ENCODE measurements around the gene ABCA2.
"Not testable (repeated sequence)": the region's sequence is repeated elsewhere in the genome, so short reads cannot be mapped to it uniquely, and the experiment has no call there.

Gene ABCA2

GRCh38 chr9:137012694-137013570 is 15.1 kb downstream of the ABCA2 start:
- no peak for DNase-seq

GRCh38 chr9:137011907-137012675 is 15.9 kb downstream of the ABCA2 start:
- DNase-seq = no peak

- no peak for DNase-seq
Observed at GRCh38 chr9:137011156-137011555, 16.9 kb downstream of the ABCA2 start.

- DNase-seq = no peak
Observed at GRCh38 chr9:137009938-137010732, 17.9 kb downstream of the ABCA2 start.

- no peak for DNase-seq
Observed at GRCh38 chr9:137009217-137009616, 18.8 kb downstream of the ABCA2 start.

- DNase-seq = no peak
Observed at GRCh38 chr9:137008312-137008711, 19.7 kb downstream of the ABCA2 start.

- no peak for DNase-seq
Observed at GRCh38 chr9:137007816-137008270, 20.2 kb downstream of the ABCA2 start.

- DNase-seq = no peak
Observed at GRCh38 chr9:137007108-137007815, 20.8 kb downstream of the ABCA2 start.

GRCh38 chr9:137006116-137007003 is 21.7 kb downstream of the ABCA2 start:
- no peak for DNase-seq

- not testable (repeated sequence) for DNase-seq
Observed at GRCh38 chr9:137004285-137004684, 23.8 kb downstream of the ABCA2 start.

GRCh38 chr9:137002646-137003041 is 25.4 kb downstream of the ABCA2 start:
- no peak for DNase-seq

GRCh38 chr9:137001857-137002645 is 26.0 kb downstream of the ABCA2 start:
- no peak for DNase-seq

GRCh38 chr9:137000177-137000930 is 27.7 kb downstream of the ABCA2 start:
- no peak for DNase-seq

GRCh38 chr9:136997830-136998234 is 30.2 kb downstream of the ABCA2 start:
- DNase-seq = no peak

GRCh38 chr9:136997371-136997770 is 30.7 kb downstream of the ABCA2 start:
- DNase-seq = no peak

GRCh38 chr9:136996361-136997292 is 31.4 kb downstream of the ABCA2 start, which contains the start of gene CLIC3:
Gene CLIC3, minus strand, starts transcription at chr9:136996568. Its CDS starts 25 bp downstream, at chr9:136996543.
- no peak for DNase-seq

GRCh38 chr9:136995772-136996311 is 32.2 kb downstream of the ABCA2 start:
- DNase-seq = no peak

GRCh38 chr9:136995362-136995761 is 32.7 kb downstream of the ABCA2 start:
- DNase-seq = no peak

Measured in left hindlimb (tissue), 1 donor.